Measurements from ENCODE around the gene MEF2A.

DNA sequence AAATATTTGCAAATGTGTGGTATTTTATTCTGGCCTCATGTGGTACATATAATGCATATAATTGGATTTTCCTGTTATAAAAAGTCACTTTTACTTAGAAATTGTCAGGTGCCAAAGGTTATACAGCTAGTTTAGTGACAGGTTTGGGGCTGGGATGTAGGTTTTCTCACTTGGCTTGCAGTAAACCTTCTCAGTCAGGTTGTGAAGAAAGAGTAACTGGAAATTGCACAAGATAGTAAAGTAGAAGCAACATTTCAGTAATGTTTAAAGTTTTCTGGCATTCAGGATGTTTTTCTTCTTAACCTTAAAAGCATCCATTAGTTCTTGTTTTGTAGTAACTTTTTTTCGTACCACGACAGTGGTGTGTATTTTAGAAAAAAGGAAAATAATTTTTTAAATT, 53.9 kb downstream of the MEF2A start:
- TF ChIP-seq EZH2 (IDR thresholded peaks at IDR 0.05; ENCODE audit: borderline replicate concordance, insufficient read depth, low read depth, low read length, poor library complexity, severe bottlenecking) = no peak
- TF ChIP-seq, protein P1, sequence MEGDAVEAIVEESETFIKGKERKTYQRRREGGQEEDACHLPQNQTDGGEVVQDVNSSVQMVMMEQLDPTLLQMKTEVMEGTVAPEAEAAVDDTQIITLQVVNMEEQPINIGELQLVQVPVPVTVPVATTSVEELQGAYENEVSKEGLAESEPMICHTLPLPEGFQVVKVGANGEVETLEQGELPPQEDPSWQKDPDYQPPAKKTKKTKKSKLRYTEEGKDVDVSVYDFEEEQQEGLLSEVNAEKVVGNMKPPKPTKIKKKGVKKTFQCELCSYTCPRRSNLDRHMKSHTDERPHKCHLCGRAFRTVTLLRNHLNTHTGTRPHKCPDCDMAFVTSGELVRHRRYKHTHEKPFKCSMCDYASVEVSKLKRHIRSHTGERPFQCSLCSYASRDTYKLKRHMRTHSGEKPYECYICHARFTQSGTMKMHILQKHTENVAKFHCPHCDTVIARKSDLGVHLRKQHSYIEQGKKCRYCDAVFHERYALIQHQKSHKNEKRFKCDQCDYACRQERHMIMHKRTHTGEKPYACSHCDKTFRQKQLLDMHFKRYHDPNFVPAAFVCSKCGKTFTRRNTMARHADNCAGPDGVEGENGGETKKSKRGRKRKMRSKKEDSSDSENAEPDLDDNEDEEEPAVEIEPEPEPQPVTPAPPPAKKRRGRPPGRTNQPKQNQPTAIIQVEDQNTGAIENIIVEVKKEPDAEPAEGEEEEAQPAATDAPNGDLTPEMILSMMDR (IDR thresholded peaks at IDR 0.05) = no peak
